ENCODE results near the gene QDPR. TPM values are rescaled to one million over a fixed set of nuclear protein-coding genes. Genes with fewer than 3 reads are reported as not detected.
"Not testable (repeated sequence)": the region's sequence is repeated elsewhere in the genome, so short reads cannot be mapped to it uniquely, and the experiment has no call there.

QDPR gene
- total and polyA plus RNA-seq, 8 donors: 36.6 to 51.2 (median 45.3) TPM

GRCh38 chr4:17450269-17450804, 61.6 kb downstream of the QDPR start:
- H3K9me3 ChIP-seq: peaks cover 0 to 5% of the 10 kb centered on the region in 2 donors
- H3K27ac ChIP-seq: no peak overlapping the region
- ATAC-seq: no peak
- no peaks in the 10 kb centered on the region for H3K36me3 ChIP-seq
- intact Hi-C loops (cut with DNase I): no loop called here
- DNase-seq: no peak
- no peaks in the 10 kb centered on the region for H3K27me3 ChIP-seq
- no peak for TF ChIP-seq CTCF (IDR thresholded peaks at IDR 0.05)
- H3K4me3 ChIP-seq: no peak overlapping the region
- H3K4me1 ChIP-seq: no peaks in the 10 kb centered on the region

- no peaks in the 10 kb centered on the region for H3K4me1 ChIP-seq
- no peak for TF ChIP-seq CTCF (IDR thresholded peaks at IDR 0.05)
- ATAC-seq (peak; percentile 53), DNase-seq (no peak)
- no peaks in the 10 kb centered on the region for H3K36me3 ChIP-seq
- H3K9me3 ChIP-seq: no peaks in the 10 kb centered on the region
- no peak overlapping the region for H3K4me3 ChIP-seq
- H3K27ac ChIP-seq: no peak overlapping the region
- H3K27me3 ChIP-seq: no peaks in the 10 kb centered on the region
- intact Hi-C loops (cut with DNase I): loop anchor here in 1 of 2 donors (5.0 kb wide), 1 partner anchor 101 kb away; no protein-coding TSS in a partner anchor
Observed at GRCh38 chr4:17448689-17449088, 63.2 kb downstream of the QDPR start.

GRCh38 chr4:17447675-17448298, 64.1 kb downstream of the QDPR start:
- Histone ChIP-seq H3K27me3 (no peaks in the 10 kb centered on the region), H3K4me3 (no peak overlapping the region), H3K4me1 (no peaks in the 10 kb centered on the region), H3K36me3 (no peaks in the 10 kb centered on the region), H3K27ac (no peak overlapping the region), H3K9me3 (no peaks in the 10 kb centered on the region)
- peak; percentile 57 to 60 for TF ChIP-seq CTCF (IDR thresholded peaks at IDR 0.05)
- DNase-seq (peak in 2 of 4 donors; percentile 61 to 77), ATAC-seq (peak; percentile 97)
- intact Hi-C loops (cut with DNase I): loop anchor here in 1 of 2 donors (5.0 kb wide), 1 partner anchor 100 kb away; no protein-coding TSS in a partner anchor

GRCh38 chr4:17447056-17447455, 64.8 kb downstream of the QDPR start:
- Histone ChIP-seq H3K4me3 (no peak overlapping the region), H3K9me3 (no peaks in the 10 kb centered on the region), H3K27me3 (no peaks in the 10 kb centered on the region), H3K4me1 (no peaks in the 10 kb centered on the region), H3K36me3 (no peaks in the 10 kb centered on the region), H3K27ac (no peak overlapping the region)
- intact Hi-C loops (cut with DNase I): loop anchor here in 1 of 2 donors (5.0 kb wide), 1 partner anchor 100 kb away; no protein-coding TSS in a partner anchor
- ATAC-seq (no peak), DNase-seq (no peak)
- no peak for TF ChIP-seq CTCF (IDR thresholded peaks at IDR 0.05)

- H3K27ac ChIP-seq; ATAC-seq; H3K36me3 ChIP-seq; intact Hi-C loops (cut with DNase I); H3K9me3 ChIP-seq; DNase-seq; H3K27me3 ChIP-seq; H3K4me3 ChIP-seq; H3K4me1 ChIP-seq: not testable (repeated sequence)
Observed at GRCh38 chr4:17442477-17442876, 69.4 kb downstream of the QDPR start.
